GM12865 (cell line): ENCODE measurements around the gene TMEM18.

Experiments
- DNase-seq: peaks from one replicate; pipeline ENCODE4 v3.0.0; 2010; ENCODE audit warnings: low read depth
- H3K4me3 ChIP-seq: 2 replicates; pipeline ENCODE4 v1.5.1; 2011; ENCODE audit warnings: mild to moderate bottlenecking, low read depth, low read length, control low read depth
- CTCF ChIP-seq: IDR thresholded peaks from 2 replicates; pipeline ENCODE4 v1.5.1; 2011; ENCODE audit warnings: low read length, control low read depth, low read depth, inconsistent platforms; ENCODE audit not compliant: insufficient read depth; ENCODE audit errors: missing control alignments

Gene TMEM18

GRCh38 chr2:663221-663620 lies 14.0 kb downstream of the TMEM18 start:
- DNase-seq, result no peak
- TF ChIP-seq CTCF, result no peak
- no peak overlapping the region for H3K4me3 ChIP-seq

DNA sequence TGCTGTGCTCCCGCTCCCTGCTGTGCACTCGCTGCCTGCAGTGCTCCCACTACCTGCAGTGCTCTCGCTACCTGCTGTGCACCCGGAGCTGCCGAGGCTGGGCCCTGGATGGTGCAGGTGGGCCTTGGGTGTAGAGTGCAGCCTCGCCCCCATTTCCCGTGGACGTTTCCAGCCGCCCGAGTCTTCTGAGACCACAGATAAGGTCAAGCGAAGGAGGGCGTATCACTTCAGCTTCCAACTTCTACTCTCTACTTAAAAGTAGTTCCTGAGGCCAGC lies 15.9 kb downstream of the TMEM18 start:
- H3K4me3 ChIP-seq, result no peak overlapping the region
- DNase-seq, result no peak
- TF ChIP-seq CTCF, result no peak

GRCh38 chr2:660586-661359 lies 16.4 kb downstream of the TMEM18 start:
- no peak overlapping the region for H3K4me3 ChIP-seq
- no peak for DNase-seq
- no peak for TF ChIP-seq CTCF

DNA sequence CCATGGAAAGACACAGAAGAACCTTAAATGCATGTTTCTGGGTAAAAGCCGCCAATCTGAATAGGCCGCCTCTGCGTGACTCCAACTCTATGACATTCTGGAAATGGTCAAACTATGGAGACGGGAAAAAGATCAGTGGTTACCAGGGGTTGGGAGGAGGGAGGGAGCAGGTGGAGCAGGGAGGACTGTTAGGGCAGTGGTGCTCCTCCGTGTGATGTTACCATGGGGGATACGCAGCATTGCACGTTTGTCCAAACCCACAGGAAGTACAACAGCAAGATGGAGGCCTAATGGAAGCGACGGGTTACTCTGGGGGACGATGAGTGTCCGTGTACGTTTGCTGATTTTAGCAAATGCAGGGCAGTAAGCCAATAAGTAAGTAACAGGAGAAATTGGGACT lies 17.2 kb downstream of the TMEM18 start:
- H3K4me3 ChIP-seq, result no peak overlapping the region
- TF ChIP-seq CTCF, result no peak
- no peak for DNase-seq

DNA sequence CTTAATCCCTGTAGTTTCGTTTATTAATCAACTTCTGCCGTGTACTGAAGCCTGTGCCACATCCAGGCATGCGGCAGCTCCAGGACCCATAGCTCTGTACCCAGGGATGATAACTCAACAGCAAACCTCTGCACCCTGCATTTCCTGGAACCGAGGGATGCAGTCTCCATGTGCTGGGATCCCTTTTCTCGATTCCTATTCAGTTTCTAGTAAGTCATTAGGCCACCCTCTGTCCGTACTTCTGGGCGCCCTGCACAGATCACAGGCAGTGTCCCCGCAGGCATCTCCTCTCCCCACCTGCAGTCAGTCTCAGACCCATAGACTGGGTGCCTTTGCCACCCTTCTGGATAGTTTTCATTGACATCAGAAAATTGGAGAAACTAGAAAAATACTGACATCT lies 18.8 kb downstream of the TMEM18 start:
- no peak for DNase-seq
- TF ChIP-seq CTCF, result no peak
- no peak overlapping the region for H3K4me3 ChIP-seq

DNA sequence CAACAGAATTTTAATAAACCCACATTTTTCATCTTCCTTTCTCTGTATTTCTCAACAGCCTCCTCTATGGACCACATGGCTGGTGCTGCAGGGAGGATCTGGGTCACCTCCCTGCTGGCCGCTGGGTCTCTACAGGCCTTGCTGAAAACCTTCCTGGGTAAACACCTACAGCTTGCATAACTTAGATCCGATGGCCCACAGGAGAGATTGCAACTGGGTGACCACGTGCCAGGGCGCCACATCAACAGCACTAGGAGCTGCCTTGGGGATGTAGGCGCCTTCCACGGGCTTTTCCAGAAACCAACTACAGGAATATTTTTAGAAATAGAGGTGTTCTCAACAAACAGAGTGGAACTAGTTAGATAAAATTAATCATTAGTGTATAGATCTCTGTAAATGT lies 19.4 kb downstream of the TMEM18 start:
- DNase-seq, result no peak
- no peak for TF ChIP-seq CTCF
- no peak overlapping the region for H3K4me3 ChIP-seq

DNA sequence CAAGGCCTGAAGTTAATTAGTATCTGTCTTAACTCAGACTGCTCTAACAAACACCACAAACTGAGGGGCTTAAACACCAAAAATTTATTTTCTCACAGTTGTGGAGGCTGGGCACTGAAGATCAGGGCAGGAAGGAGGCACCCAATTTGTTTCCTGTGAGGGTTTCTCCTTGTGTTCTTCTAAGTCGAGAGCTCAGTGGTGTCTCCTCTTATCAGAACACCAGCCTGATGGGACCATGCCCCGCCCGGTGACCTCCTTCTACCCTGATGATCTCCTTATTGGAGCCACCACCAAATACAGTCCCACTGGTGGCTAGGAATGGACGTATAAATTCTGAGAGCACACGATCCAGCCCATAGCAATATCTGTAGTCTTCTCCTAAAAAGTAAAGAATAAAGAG lies 20.5 kb downstream of the TMEM18 start:
- DNase-seq, result no peak
- no peak for TF ChIP-seq CTCF
- H3K4me3 ChIP-seq, result no peak overlapping the region
